NCI-H748 (cell line): ENCODE results near the gene CCT6B.
"Not testable (repeated sequence)": the region's sequence is repeated elsewhere in the genome, so short reads cannot be mapped to it uniquely, and the experiment has no call there.

Experiments
- DNase-seq: peaks from one replicate; lab custom pipeline; 2025; ENCODE audit not compliant: unreplicated experiment; lab: John Stamatoyannopoulos, UW

Gene CCT6B

GRCh38 chr17:34961093-34961911 is at the start of gene CCT6B, which contains the start of gene ZNF830:
CCT6B (minus strand) TSS chr17:34961460; CDS start chr17:34961393, 67 bp downstream.
ZNF830 (plus strand) TSS chr17:34961540; CDS start chr17:34961567, 27 bp downstream.
- peak; percentile 94 for DNase-seq

- no peak for DNase-seq
These were observed 48.8 kb upstream of the CCT6B start for GRCh38 chr17:35010093-35010492.

- DNase-seq: no peak
These were observed 45.7 kb upstream of the CCT6B start for GRCh38 chr17:35006961-35007360.

DNA sequence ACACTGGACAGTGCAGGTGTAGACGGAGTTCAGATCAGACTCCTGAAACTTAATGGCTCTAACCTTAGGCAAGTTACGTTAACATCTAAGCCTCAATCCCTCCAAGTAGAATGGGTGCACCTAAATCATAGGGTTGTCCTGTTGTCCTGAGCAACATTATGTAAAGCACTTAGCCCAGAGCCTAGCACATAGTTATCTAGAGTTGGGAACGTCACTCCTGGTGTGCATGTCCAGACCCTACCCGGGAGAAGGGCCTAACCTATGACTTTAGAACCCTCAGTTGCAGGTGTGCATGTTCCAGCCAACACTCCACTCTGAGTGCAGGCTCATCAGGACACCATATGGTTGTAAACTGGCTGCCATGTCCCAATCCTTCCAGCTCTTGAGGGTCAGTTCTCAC is 45.1 kb upstream of the CCT6B start:
- no peak for DNase-seq

DNA sequence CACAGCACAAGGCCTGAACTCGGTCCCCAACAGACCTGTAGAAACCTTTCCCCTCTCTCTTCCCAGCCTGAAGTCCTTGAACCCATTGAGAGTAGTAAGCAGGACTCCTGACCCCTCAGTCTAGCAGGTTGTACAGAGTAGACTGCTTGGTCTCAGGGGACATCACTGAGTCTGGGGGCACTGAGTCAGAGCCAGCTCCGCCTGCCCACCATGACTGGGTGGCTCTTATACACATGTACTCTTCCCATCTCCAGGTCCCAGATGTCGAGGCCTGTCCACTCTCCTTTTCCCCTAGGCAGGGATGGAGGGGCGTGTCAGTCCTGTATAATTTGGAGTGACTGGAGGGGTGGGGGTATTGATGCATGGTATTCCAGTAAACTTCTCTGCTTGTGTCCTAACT is 42.5 kb upstream of the CCT6B start:
- DNase-seq: no peak

GRCh38 chr17:35002876-35003551 is 41.8 kb upstream of the CCT6B start:
- DNase-seq: no peak

GRCh38 chr17:35001549-35001948 is 40.3 kb upstream of the CCT6B start:
- no peak for DNase-seq

GRCh38 chr17:35000965-35001364 is 39.7 kb upstream of the CCT6B start:
- DNase-seq: not testable (repeated sequence)

DNA sequence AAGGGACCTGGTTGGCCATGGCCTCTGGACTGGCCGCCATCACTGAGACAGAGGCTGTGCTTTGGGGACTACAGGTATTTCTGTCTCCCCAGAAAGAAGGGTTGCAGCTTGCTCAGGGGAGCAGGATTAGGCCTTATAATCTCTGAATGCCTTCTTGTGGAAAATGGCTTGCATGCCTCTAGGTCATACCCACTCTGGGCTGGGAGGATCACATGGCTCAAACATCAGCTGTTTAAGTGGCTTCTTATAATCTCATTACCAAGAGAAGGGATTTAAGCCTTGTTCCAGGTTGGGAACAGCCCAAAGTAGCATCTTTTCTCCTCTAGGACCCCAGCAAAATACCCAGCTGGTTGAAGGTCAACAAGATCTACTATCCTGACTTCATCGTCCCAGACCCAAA is 38.2 kb upstream of the CCT6B start:
- DNase-seq: no peak

DNA sequence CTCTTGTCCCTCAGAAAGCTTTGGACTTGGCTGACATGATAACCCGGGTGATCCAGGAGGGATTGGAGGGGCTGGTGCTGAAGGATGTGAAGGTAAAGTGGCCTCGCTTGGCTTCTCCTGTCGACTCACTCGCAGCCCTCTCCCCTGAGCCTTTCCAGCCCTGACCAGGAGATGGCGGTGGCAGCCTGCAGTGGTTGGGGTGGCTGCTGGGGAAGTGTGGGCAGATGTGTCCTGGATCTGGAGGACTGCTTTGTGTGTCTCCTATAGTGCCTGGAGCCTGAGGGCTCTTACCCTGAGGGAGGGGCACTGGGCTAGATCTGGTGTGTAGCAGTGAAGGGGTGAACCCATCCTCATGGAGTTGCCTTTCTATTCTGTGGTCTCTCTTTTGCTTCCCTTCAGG is 36.9 kb upstream of the CCT6B start:
- peak; percentile 32 for DNase-seq

- DNase-seq: no peak
These were observed 36.1 kb upstream of the CCT6B start for GRCh38 chr17:34997355-34997862.

- no peak for DNase-seq
These were observed 35.4 kb upstream of the CCT6B start for GRCh38 chr17:34996422-34997285.

- DNase-seq: no peak
These were observed 31.8 kb upstream of the CCT6B start for GRCh38 chr17:34993031-34993430.

DNA sequence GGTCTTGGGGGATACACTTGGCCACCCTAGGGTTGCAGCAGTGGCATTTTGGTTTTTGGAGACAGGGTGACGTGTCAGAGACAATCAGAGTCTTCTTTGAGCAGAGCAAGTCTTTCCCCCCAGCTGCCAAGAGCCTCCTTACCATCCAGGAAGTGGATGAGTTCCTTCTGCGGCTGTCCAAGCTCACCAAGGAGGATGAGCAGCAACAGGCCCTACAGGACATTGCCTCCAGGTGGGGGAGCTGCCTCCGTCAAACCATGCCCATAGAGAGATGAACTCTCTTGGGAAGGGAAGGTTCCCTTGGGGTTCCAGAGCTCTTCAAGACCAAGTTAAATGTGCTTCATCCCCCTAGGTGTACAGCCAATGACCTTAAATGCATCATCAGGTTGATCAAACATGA is 30.3 kb upstream of the CCT6B start:
- no peak for DNase-seq

DNA sequence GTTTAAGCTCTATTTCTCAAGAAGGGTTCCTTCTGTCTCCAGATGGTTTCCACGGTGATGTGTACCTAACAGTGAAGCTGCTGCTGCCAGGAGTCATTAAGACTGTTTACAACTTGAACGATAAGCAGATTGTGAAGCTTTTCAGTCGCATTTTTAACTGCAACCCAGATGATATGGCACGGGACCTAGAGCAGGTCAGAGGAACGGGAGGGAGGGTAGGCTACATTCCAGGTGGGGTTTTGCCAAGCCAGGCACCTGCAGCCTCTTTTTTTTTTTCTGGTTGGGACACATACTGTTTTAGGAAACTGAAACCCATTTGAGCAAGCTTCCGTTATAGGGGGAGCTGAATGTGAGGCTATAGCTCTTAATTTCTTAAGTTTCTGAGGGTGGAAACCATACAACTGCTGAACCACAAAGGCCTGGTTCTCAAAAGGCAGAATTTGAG is 29.7 kb upstream of the CCT6B start:
- no peak for DNase-seq

DNA sequence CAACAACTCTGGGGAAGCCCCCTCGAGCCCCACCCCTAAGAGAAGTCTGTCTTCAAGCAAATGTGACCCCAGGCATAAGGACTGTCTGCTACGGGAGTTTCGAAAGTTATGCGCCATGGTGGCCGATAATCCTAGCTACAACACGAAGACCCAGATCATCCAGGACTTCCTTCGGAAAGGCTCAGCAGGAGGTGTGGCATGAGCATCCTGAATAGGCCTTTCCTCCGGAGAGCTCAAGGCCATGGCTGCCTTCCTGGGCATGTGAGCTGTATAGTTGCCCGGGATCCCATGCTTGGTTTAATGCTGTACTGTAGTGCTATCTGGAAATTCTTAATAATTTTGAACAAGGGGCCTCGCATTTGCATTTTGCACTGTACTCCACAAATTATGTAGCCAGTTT is 28.2 kb upstream of the CCT6B start:
- no peak for DNase-seq

- no peak for DNase-seq
These were observed 27.4 kb upstream of the CCT6B start for GRCh38 chr17:34988644-34989043.

DNA sequence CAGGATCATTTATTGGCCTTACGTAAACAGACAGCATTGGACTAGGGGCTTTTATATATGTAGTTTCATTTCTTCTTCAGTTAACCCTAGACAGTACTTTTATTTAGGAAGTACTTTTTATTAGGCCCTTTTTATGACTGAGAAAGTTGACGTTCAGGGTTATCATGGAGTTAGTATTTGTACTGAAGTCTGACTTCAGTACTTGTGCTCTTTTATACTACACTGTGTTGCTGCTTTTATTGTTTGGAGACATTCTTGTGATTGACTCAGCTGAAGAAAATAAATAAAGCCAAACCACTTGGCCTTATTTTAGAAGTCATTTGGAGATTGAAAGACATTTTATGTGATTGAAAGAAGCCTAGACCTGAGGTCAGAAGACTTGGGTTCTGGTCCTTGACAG is 26.0 kb upstream of the CCT6B start:
- no peak for DNase-seq

DNA sequence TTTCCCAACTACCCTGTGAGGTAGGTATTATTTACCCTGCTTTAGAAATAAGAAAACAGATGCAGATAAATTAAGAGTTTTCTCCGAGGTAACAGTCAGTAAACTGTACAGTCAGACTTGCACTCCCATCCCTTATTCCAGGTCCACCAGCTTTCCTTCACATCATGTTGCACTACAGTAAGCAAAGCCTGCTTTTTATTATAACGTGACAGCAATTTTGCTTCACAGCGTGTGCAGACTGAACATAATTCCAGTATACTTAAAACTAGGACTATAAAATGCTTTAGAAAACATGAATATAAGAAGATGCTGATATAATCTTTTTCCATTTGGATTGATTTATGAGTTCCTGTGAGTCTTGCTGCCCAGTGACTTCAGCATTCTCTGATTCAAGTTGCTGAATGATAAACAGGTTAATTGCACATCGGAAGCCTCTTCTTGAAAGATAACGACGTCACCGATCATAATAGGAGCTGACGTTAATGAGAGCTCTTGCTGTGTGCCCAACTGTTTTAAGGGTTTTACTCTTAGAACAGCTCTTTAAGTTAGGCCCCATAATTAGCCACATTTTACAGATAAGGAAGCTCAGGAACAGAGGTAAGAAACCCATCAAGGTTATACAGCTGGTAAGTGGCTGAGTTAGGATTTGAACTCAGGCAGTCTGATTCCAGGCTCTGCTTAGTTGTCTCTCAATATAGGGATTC is 20.4 kb upstream of the CCT6B start:
- DNase-seq: peak; percentile 61

- peak; percentile 74 for DNase-seq
These were observed 19.6 kb upstream of the CCT6B start for GRCh38 chr17:34980681-34981537.
